GM18519 (cell line): Measurements from ENCODE around the gene TNS4.

ENCODE experiments used
- ATAC-seq: cut with Tn5 transposase; IDR thresholded peaks from one replicate; pipeline ENCODE4 v1.9.1; 2021; ENCODE audit warnings: mild to moderate bottlenecking, moderate library complexity; ENCODE audit not compliant: unreplicated experiment, low FRiP score

The TNS4 gene

DNA sequence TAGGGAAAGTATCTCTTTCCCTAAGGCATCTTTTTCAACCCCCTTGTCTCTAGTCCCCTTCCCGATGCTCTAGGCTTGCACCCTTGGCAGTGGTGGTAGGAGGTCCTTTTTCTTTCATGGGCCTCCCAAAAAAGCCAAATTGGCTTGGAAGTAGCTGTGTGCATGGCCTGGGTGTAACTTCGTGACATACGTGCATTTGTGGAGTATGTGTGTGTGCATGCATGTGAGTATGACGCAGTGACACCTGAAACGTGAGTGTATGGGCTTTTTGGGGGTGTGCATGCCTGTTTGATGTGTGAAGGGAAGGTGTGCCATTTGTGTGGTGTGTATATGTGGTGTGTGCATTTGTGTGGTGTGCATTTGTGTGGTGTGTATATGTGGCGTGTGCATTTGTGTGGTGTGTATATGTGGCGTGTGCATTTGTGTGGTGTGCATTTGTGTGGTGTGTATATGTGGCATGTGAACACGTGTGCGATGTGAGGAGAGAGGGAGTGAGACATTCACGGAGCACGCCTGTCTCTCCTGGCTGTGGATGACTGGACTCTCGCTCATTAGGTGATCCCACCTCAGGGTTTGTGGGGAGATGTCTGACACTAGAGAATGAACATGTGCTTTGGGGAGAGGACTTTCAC, 42.5 kb downstream of the TNS4 start:
- ATAC-seq = no peak

DNA sequence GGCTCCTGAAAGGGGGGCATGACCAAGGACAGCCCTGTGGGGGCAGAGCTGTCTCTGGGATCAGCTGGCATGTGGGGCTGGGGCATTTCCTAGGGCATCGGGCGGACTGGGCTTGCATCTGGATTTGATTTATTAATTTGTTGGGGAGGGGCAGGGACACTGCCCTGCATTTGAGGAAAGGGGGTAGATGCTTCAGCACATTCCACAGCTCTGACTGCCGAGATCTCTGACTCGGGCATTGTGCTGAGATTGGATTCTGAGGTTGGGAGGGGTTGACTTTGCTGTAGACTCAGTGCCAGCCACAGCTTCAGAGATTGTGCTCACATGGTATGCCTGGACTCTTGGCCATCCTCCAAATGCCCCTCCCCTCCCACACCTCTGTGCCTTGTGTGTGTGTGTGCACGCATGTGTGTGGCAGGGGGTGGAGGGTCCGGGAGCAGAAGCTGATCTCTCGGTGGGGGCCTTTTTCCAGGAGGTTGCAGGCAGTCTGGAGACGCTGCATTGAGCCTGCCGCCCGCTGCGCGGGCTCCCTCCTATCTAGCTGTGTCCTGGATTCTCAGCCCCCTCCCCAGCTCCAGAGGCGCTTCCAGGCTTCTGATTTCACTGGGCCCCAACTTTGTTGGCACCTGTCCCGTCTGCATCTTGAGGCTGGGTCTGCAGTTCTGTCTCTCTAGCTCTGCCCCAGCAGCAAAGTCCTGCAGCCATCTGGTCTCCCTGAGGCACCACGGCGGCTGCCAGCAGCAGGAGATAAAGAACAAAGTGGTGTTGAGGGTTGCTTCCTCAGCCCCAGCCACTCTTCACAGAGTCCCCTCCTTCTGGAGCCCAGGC, 43.2 kb downstream of the TNS4 start:
- no peak for ATAC-seq

DNA sequence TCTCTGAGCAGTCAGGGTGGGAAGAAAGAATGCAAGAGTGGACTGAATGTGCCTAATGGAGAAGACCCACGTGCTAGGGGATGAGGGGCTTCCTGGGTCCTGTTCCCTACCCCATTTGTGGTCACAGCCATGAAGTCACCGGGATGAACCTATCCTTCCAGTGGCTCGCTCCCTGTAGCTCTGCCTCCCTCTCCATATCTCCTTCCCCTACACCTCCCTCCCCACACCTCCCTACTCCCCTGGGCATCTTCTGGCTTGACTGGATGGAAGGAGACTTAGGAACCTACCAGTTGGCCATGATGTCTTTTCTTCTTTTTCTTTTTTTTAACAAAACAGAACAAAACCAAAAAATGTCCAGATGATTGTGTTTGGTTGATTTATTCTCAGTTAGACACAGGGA, 44.1 kb downstream of the TNS4 start:
- no peak for ATAC-seq

DNA sequence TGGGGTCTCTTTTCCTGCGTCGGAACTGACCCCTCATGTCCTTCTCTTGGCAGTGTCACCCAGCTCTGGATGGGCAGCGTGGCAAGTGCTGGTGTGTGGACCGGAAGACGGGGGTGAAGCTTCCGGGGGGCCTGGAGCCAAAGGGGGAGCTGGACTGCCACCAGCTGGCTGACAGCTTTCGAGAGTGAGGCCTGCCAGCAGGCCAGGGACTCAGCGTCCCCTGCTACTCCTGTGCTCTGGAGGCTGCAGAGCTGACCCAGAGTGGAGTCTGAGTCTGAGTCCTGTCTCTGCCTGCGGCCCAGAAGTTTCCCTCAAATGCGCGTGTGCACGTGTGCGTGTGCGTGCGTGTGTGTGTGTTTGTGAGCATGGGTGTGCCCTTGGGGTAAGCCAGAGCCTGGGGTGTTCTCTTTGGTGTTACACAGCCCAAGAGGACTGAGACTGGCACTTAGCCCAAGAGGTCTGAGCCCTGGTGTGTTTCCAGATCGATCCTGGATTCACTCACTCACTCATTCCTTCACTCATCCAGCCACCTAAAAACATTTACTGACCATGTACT, 44.9 kb downstream of the TNS4 start:
- no peak for ATAC-seq

DNA sequence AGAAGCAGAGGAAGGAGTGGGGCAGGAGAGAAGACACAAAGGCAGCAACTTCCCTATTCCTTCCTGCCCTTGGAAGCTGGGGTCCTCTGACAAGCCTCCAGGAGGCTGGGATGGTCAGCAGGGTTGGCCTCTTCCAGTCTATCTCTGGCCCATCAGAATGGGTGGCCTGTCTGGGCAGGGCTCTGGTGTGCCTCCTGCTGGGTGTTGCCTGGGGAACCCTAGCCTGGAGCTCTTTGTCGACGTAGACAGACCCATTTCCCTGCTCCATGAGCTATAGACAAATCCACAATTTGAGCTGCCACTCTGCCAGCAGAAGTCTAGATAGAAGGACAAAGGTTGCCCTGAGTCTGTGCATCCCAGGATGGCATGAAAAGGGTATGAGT, 46.8 kb downstream of the TNS4 start:
- no peak for ATAC-seq

DNA sequence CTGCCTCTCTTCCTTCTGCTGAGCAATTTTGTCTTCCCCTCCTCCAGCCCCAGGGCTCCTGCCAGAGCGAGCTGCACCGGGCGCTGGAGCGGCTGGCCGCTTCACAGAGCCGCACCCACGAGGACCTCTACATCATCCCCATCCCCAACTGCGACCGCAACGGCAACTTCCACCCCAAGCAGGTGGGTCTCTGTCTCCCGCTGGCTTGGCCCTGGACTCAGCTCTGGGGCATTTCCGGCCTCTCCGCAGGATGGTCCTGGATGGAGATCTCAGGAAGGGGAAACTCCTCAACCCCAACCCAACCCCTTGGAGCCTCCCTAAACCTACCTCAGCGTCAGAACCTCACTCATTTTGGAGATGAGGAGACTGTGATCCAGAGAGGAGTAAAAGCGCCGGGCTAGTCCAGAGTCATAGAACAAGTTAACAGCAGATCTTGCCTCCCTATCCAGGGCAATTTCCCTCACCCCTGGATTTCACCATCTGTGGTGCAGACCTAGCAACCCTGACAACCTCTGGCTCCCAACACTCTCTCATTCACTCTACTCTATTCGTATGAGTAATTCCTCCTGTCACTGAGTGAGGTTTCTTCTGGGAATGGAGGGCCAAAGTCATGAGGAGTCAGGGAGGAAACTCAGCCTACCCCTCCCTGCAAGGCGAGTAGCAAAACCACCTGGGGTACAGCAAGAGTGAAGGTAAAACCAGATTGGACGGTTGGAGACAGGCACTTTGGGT, 47.4 kb downstream of the TNS4 start:
- no peak for ATAC-seq

DNA sequence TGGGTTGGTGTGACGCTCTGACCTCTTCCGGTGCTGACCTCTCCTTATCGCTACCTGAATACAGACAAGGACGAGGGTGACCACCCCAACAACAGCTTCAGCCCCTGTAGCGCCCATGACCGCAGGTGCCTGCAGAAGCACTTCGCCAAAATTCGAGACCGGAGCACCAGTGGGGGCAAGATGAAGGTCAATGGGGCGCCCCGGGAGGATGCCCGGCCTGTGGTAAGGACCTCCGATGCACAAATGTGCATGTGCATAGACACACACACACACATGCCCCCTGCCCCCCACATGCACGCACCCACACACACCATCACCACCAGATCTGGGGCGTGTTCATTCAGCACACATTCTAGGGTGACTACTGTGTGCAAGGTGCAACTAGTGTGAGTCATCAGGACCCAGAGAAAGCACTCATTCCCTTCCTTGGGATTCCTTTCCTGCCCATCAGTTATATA, 48.5 kb downstream of the TNS4 start:
- ATAC-seq = no peak

DNA sequence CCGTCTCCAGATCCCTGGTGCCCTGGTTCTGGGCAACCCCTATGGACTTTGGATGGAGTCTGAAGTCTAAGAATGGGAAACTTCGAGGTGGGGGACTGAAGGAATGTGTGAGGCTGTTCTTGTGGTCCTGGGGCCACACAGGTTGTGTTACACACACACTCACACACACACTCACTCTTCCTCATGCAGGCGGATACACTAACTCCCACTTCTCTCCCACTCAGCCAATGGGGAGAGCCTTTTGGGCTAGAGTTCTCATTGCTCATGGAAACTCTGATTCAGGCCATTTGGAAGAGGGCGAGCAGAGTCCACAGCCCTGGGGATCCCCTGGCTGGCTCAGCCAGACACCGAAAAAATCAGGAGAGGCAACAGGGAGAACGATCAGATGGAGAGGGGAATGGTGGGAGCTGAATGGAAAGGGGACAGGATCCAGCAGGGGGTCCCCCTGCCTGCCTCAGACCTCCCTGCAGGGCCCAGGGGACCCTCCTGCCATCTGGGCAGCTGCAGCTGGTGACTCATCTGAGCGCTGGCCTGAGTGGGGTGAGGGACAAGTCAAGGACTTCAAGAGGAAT, 49.1 kb downstream of the TNS4 start:
- ATAC-seq = no peak

DNA sequence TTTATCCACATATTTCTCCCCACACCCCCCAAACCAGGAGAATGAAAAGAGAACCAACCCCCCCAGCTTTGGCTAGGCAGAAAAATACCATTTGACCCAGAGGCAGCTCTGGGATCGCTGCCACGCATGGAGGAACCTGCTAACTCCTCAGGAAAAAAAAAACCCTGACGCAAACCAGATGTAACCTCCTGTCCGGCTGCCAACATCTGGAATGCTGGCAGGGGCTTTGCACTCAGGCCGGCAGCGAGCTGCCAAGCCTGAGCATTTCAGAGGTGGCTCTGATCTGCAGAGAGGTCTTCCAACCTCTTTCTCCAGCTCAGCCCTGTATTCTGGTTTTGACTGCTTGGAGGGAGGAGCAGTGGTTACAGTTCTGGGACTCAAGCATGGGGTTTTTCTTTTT, 50.0 kb downstream of the TNS4 start:
- no peak for ATAC-seq

DNA sequence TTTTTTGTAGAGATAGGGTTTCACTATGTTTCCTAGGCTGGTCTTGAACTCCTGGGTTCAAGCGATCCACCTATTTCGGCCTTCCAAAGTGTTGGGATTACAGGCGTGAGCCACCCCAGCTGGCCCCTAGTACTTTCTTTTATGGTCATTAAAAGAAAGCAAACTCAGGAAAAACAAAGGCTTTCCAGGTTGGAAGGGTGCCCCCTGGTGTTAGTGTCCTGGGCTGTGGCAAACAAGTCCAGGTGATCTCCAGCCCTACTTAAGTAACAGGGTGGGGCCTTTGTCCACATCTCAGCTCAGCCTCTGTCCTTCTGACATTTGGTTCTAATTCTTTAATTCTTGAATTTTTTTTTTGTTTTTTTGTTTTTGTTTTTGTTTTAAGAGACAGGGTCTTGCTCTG, 51.2 kb downstream of the TNS4 start:
- no peak for ATAC-seq

DNA sequence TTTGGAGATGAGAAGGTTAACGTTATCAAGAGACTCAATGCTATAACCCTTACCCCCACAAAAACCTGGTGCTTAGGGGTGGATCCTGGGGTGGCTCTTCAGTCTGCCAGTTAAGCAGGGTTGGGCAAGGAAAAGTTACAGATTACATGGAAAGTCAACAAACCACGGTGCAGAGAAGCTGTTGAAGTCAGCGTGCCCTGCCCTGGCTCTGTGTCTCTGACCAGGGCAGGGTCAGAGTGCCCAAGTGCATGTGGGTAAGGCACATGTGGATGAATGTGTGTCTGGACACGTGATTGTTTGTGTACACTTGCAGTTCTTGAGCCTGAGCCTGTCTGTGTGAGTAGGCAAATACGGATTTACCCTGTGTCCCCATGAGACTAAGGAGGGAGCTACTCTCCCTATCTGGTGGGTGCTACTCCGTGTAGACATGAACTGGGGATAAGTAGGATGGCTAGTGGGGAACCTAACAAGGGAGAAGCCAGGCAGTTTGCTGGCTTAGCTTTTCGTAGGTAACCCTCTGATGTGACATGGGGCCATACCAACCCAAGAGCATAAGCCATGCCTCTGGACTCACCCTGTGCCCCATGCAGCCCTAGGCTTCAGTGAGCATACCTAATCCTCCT, 52.7 kb downstream of the TNS4 start:
- ATAC-seq = no peak

DNA sequence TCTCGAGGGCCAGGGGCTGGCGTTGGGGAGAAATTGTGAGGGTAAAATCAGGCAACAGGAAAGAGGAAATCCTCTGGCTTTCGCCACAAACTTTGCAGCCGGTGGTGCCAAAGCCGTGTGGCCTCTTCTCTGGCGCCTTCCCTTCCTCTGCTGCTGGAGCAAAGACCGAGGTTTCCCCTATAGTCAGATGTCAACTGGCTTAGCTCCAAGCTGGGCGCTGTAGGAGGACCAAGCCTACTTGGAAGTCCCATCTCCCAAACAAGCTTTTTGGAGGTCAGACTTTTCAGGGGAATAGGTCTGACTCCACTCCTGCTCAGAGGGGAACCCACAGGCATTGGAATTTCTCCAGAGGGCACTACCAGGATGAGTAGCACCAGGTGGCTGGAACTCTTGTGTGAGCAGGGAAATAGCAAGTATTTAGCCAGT, 53.2 kb downstream of the TNS4 start:
- no peak for ATAC-seq

DNA sequence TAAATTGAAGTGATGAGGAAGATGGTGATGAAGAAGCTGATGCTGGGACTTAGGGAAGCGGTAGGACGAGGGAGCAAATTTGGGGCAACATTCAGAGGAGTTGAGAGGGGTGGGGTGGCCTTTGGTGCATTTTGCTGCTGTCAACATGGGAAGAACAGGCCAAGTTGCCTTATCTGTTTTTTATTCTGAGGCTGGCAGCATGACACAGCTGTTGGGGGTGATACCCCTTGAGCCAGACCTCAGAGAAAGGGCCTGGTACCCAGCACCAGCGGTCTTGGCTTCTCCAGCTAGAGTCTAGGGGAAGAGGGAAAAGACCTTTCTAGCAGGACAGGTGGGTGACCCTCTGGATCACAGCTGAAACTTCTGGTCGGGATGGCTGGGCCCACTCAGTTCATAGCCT, 53.6 kb downstream of the TNS4 start:
- ATAC-seq = no peak

DNA sequence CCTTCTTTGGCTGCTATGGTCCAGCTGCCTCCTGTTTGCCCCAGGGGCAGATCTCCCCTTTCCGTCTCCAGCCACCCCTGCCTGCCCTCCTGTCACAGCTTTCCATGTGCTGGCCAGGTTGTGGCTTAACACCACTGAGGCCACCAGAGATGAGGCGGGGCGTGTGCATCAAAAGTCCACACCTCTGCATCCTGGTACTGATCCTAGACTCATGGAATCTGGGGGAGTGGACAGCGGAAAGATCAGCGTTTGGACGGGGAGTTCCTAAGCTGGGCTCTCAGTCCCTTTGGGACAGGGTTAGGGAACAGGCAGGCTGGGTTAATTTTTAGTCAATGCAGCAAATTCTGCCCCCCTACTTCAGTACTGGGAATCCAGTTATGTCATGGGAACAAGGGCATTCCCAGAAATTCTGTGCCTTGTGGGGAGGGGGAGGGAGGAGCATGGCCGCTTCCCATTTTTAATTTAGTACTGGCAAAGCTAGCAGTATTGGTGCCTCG, 54.2 kb downstream of the TNS4 start:
- ATAC-seq = no peak

DNA sequence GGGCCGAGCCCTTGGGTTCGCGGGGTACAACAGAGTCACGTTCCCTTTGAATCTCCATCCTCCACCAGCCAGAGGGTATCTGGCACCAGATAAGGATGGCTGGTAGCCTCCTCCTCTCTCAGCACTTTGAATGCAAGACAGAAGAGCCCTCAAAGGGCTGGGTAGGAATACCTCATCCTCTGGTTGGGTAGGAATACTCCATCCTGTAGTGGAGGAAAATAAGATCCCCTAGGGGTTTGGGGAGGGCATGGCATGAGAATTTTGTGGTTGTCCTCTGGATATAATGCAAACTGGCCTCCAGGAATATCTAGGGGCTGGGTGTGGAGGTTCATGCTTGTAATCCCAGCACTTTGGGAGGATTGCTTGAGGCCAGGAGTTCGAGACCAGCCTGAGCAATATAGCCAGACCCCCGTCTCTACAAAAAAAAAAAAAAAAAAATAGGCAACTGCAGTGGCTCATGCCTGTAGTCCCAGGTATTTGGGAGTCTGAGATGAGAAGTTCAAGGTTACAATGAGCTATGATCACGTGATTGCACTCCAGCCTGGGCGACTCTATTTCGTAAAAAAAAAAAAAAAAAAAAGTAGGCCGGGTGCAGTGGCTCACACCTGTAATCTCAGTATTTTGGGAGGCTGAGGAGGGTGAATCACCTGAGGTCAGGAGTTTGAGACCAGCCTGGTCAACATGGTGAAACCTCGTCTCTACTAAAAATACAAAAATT, 55.5 kb downstream of the TNS4 start:
- ATAC-seq = no peak

DNA sequence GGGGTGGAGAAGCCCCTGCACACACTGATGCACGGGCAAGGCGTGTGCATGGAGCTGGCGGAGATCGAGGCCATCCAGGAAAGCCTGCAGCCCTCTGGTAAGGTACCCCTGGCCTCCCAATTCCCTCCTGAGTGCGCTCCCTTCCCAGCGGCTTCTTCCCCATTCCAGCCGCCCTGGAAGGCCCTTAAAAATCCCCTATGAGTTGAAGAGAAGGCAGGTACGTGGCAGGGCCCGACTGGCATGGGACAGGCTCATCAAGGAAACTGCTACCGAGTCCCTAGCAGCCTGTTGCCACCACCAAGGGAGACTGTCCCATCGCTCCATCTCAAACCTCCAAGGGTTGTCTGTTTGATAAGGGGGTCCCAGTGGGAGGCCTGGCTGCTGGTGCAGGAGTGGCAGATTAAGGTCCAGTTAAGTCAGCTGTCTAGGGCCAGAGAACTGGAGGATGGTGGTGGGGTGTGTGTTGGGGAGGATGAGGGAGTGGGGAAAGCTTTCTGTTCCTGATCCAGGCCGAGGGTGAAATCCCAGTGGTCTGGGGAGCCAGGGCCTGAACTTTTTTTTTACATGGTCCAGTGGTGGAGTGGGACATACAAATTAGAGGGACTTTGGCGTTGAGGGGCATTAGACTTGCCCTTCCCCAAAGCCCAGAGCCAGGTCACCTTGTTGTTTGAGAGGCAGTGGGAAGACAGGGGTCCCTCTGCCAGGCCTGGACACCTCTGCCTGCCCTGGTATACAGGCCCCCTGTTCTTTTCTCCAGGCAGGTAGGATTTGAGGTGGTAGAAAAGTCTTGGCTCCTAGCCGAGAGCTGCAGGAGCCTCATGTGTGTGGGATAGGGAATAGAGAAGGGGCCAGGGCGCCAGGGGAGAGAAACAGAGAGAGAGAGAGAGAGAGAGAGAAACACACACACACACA, 57.2 kb downstream of the TNS4 start:
- no peak for ATAC-seq

DNA sequence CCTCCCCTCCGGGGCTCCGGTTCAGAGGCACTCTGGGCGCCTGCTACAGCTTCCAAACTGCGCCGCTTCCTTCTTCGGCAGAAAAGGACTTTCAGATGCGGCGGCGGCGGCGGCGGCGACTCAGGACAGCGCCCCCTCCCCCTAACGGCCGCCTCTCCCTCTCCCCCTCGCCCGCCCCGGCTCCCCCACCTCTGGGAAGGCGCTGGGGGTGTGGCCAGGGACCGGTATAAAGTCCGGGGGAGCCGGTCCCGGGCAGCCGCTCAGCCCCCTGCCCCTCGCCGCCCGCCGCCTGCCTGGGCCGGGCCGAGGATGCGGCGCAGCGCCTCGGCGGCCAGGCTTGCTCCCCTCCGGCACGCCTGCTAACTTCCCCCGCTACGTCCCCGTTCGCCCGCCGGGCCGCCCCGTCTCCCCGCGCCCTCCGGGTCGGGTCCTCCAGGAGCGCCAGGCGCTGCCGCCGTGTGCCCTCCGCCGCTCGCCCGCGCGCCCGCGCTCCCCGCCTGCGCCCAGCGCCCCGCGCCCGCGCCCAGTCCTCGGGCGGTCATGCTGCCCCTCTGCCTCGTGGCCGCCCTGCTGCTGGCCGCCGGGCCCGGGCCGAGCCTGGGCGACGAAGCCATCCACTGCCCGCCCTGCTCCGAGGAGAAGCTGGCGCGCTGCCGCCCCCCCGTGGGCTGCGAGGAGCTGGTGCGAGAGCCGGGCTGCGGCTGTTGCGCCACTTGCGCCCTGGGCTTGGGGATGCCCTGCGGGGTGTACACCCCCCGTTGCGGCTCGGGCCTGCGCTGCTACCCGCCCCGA, 58.0 kb downstream of the TNS4 start, which contains the start of gene IGFBP4:
Gene IGFBP4 (plus strand): TSS at position 255 of the 792 bp plus-strand sequence. CDS start 286 bp downstream, at position 541.
- no peak for ATAC-seq
